ENCODE measurements around the gene PLCB2. TPM values are rescaled to one million over a fixed set of nuclear protein-coding genes. Genes with fewer than 3 reads are reported as not detected.
A peak's percentile ranks its signal among the peaks of the same experiment; 100 is the strongest.

Gene PLCB2
- total and polyA plus RNA-seq, 9 of the 15 experiments (the other 6 are each of a cell fraction or from before 2014, with no cell fraction given): 0.37 to 12.3 (median 8.0) TPM

- TF ChIP-seq REST (IDR thresholded peaks at IDR 0.05; ENCODE audit: borderline replicate concordance) (peak; percentile 62), REST (CRISPR knock-in tag; IDR thresholded peaks at IDR 0.05; ENCODE audit: low read depth) (no peak), CTCF (IDR thresholded peaks at IDR 0.05 in 2 of 3, conservative IDR thresholded peaks at IDR 0.05 in 1 of 3; ENCODE audit: insufficient read depth in 2 of 3, low read depth in 1 of 3, low read length in 3 of 3) (peak; percentile 90 to 94 (median 93)), SFPQ (IDR thresholded peaks at IDR 0.05; ENCODE audit: low read depth, low read length) (no peak), STAT5A (IDR thresholded peaks at IDR 0.05; ENCODE audit: borderline replicate concordance, low read length) (no peak), TFAP4 (CRISPR knock-in tag; IDR thresholded peaks at IDR 0.05; ENCODE audit: borderline replicate concordance) (peak; percentile 38; the same call in 1 of the 2 replicates), POLR2B (IDR thresholded peaks at IDR 0.05; ENCODE audit: low read depth, partially characterized antibody) (no peak), IRF1 (CRISPR knock-in tag; IDR thresholded peaks at IDR 0.05; ENCODE audit: borderline replicate concordance) (no peak), FIP1L1 (IDR thresholded peaks at IDR 0.05; ENCODE audit: low read depth, low read length, poor library complexity, severe bottlenecking) (no peak), KLF10 (CRISPR knock-in tag; IDR thresholded peaks at IDR 0.05) (no peak), HOXB6 (CRISPR knock-in tag; IDR thresholded peaks at IDR 0.05; ENCODE audit: borderline replicate concordance) (no peak), KDM1A (IDR thresholded peaks at IDR 0.05) (no peak), U2AF2 (optimal IDR thresholded peaks at IDR 0.05; ENCODE audit: low read depth, low read length) (no peak)
Measured at GRCh38 chr15:40338041-40338657, 30.4 kb upstream of the PLCB2 start (continued).
